Neuronal stem cell (in vitro differentiated cells): Measurements from ENCODE around the gene SDCCAG8.

ENCODE experiments used
- DNase-seq: peaks from one replicate; pipeline ENCODE4 v3.0.0-alpha.2; 2013; ENCODE audit warnings: low spot score
- H2AFZ ChIP-seq: one replicate; pipeline ENCODE4 v1.6.1; 2013; ENCODE audit warnings: mild to moderate bottlenecking, low read length, inconsistent platforms
- H2AK5ac ChIP-seq: 2 replicates; pipeline ENCODE4 v1.6.1; 2013; ENCODE audit warnings: low read depth, mild to moderate bottlenecking, inconsistent platforms, low read length, moderate library complexity, mixed read lengths
- H2BK120ac ChIP-seq: 2 replicates; pipeline ENCODE4 v1.6.1; 2013; ENCODE audit warnings: low read depth, mild to moderate bottlenecking, inconsistent platforms, low read length, moderate library complexity, mixed read lengths
- H2BK12ac ChIP-seq: one replicate; pipeline ENCODE4 v1.6.1; 2013; ENCODE audit warnings: low read length, inconsistent platforms
- H2BK15ac ChIP-seq: 2 replicates; pipeline ENCODE4 v1.6.1; 2013; ENCODE audit warnings: mild to moderate bottlenecking, low read length, inconsistent platforms, mixed read lengths
- H2BK5ac ChIP-seq: one replicate; pipeline ENCODE4 v1.6.1; 2013; ENCODE audit warnings: inconsistent platforms, mild to moderate bottlenecking, low read length, moderate library complexity
- H3K14ac ChIP-seq: one replicate; pipeline ENCODE4 v1.6.1; 2013; ENCODE audit warnings: low read length, inconsistent platforms
- H3K18ac ChIP-seq: 2 replicates; pipeline ENCODE4 v1.6.1; 2013; ENCODE audit warnings: low read length, inconsistent platforms
- H3K23ac ChIP-seq: 2 replicates; pipeline ENCODE4 v1.6.1; 2013; ENCODE audit warnings: low read depth, mild to moderate bottlenecking, mixed read lengths, low read length, inconsistent platforms; ENCODE audit not compliant: poor library complexity
- H3K27ac ChIP-seq: replicated peaks from 3 replicates; pipeline ENCODE4 v1.5.1; 2013; ENCODE audit warnings: low read length, inconsistent platforms
- H3K27me3 ChIP-seq, 3 experiments: 2 replicates each; pipeline ENCODE4 v1.6.1; 2013; ENCODE audit warnings: low read length in 3 of 3, mild to moderate bottlenecking in 2 of 3, inconsistent platforms in 1 of 3, low read depth in 1 of 3, mixed read lengths in 1 of 3, moderate library complexity in 1 of 3; ENCODE audit not compliant: control insufficient read depth in 3 of 3, insufficient read depth in 3 of 3
- H3K36me3 ChIP-seq, 2 donors: replicated peaks in 1 of 2; 2 replicates each; pipeline ENCODE4 v1.6.1; 2013; ENCODE audit warnings: low read length in 2 of 2; ENCODE audit not compliant: control insufficient read depth in 2 of 2, insufficient read depth in 2 of 2
- H3K4ac ChIP-seq: 2 replicates; pipeline ENCODE4 v1.6.1; 2013; ENCODE audit warnings: inconsistent platforms, mild to moderate bottlenecking, low read length, moderate library complexity
- H3K4me1 ChIP-seq, 2 donors: 1 replicate in 1 of 2; 2 replicates in 1 of 2; pipeline ENCODE4 v1.6.1; 2013; ENCODE audit warnings: low read length in 2 of 2, low read depth in 1 of 2; ENCODE audit not compliant: control insufficient read depth in 2 of 2, insufficient read depth in 1 of 2
- H3K4me2 ChIP-seq: one replicate; pipeline ENCODE4 v1.6.1; 2013; ENCODE audit warnings: mild to moderate bottlenecking, low read length, inconsistent platforms; ENCODE audit not compliant: insufficient read depth, poor library complexity, severe bottlenecking
- H3K4me3 ChIP-seq, 2 donors: 2 replicates each; pipeline ENCODE4 v1.5.1; 2013; ENCODE audit warnings: low read length in 2 of 2, mild to moderate bottlenecking in 2 of 2, inconsistent platforms in 1 of 2, moderate library complexity in 1 of 2
- H3K79me1 ChIP-seq: one replicate; pipeline ENCODE4 v1.6.1; 2013; ENCODE audit warnings: low read depth, mild to moderate bottlenecking, inconsistent platforms, low read length, moderate library complexity
- H3K9ac ChIP-seq: one replicate; pipeline ENCODE4 v1.6.1; 2013; ENCODE audit warnings: mild to moderate bottlenecking, low read depth, low read length, inconsistent platforms; ENCODE audit not compliant: poor library complexity
- H3K9me3 ChIP-seq, 2 donors: replicated peaks in 1 of 2; 2 replicates each; pipeline versions ENCODE3 to v1.6.1; 2013; ENCODE audit warnings: low read length in 2 of 2, mild to moderate bottlenecking in 2 of 2, inconsistent platforms in 1 of 2, low read depth in 1 of 2, mixed read lengths in 1 of 2, moderate library complexity in 1 of 2; ENCODE audit not compliant: control insufficient read depth in 2 of 2, insufficient read depth in 1 of 2
- H4K8ac ChIP-seq: one replicate; pipeline ENCODE4 v1.6.1; 2013; ENCODE audit warnings: low read depth, mild to moderate bottlenecking, inconsistent platforms, low read length, moderate library complexity
- H4K91ac ChIP-seq: one replicate; pipeline ENCODE4 v1.6.1; 2013; ENCODE audit warnings: low read length, low read depth, mild to moderate bottlenecking, inconsistent platforms; ENCODE audit not compliant: poor library complexity
- WGBS, 2 donors: extraction: QIAGEN DNeasy Blood & Tissue Kit; methylation state at CpG; one replicate each; pipeline ENCODE4 v1.1.7; 2013; ENCODE audit warnings: missing lambda C conversion rate in 2 of 2, mixed read lengths in 1 of 2; ENCODE audit not compliant: insufficient read length in 2 of 2, insufficient replicate concordance in 1 of 2; ENCODE audit errors: extremely low coverage in 2 of 2; 5-methylcytosine and 5-hydroxymethylcytosine counted together

The SDCCAG8 gene

GRCh38 chr1:243526180-243526579 lies 270.3 kb downstream of the SDCCAG8 start:
- Histone ChIP-seq H3K27me3 (no peaks in the 10 kb centered on the region), H3K4me2 (no peak overlapping the region), H2BK15ac (no peak overlapping the region), H2BK5ac (no peak overlapping the region), H2AK5ac (no peak overlapping the region), H3K18ac (no peak overlapping the region), H2AFZ (no peak overlapping the region), H3K9ac (no peak overlapping the region), H3K27ac (no peak overlapping the region), H3K36me3 (no peaks in the 10 kb centered on the region), H3K14ac (no peak overlapping the region), H3K4me3 (no peak overlapping the region), H2BK12ac (no peak overlapping the region), H4K8ac (no peak overlapping the region), H3K23ac (no peak overlapping the region), H3K4ac (no peak overlapping the region), H3K4me1 (peaks cover 0 to 3% of the 10 kb centered on the region in 2 donors), H4K91ac (no peak overlapping the region), H3K79me1 (no peaks in the 10 kb centered on the region), H3K9me3 (peaks cover 0 to 4% of the 10 kb centered on the region in 2 donors), H2BK120ac (no peak overlapping the region)
- WGBS, 2 donors: no CpG with 5 or more reads among the region's 7 CpGs
- no peak for DNase-seq

DNA sequence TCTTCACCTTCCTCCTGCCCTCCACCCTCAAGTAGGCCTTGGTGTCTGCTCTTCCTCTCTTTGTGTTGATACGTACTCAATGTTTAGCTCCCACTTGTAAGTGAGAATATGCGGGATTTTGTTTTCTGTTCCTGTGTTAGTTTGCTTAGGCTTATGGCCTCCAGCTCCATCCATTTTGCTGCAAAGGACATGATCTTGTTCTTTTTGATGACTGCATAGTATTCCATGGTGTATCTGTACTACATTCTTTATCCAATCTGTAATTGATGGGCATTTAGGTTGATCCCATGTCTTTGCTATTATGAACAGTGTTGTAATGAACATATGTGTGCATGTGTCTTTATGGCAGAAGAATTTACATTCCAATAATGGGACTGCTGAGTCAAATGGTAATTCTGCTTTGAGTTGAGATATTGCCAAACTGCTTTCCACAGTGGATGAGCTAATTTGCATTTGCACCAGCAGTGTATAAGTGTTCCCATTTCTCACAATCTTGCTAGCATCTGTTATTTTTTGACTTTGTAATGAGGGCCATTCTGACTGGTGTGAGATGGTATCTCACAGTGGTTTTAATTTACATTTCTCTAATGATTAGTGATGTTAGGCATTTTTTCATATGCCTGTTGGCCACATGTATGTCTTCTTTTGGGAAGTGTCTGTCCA lies 272.7 kb downstream of the SDCCAG8 start:
- Histone ChIP-seq H2AK5ac (no peak overlapping the region), H2BK120ac (no peak overlapping the region), H3K14ac (no peak overlapping the region)

DNA sequence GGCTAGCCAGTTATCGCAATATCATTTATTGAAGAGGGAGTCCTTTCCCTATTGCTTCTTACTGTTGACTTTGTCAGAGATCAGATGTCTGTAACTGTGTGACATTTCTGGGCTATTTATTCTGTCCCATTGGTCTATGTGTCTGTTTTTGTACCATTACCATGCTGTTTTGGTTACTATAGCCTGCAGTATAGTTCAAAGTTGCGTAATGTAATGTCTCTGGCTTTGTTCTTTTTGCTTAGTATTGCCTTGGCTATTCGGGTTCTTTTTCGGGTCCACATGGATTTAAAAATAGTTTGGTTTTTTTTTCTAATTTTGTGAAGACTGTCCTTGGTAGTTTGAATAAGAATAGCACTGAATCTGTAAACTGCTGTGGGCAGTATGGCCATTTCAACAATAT lies 273.7 kb downstream of the SDCCAG8 start:
- Histone ChIP-seq H2BK120ac (no peak overlapping the region), H3K4me2 (no peak overlapping the region), H2AK5ac (no peak overlapping the region), H3K27ac (no peak overlapping the region), H3K9me3 (peaks cover 0 to 4% of the 10 kb centered on the region in 2 donors), H3K36me3 (no peaks in the 10 kb centered on the region), H3K4ac (no peak overlapping the region), H3K27me3 (no peaks in the 10 kb centered on the region), H2AFZ (no peak overlapping the region), H3K4me1 (peaks cover 0 to 3% of the 10 kb centered on the region in 2 donors), H3K18ac (no peak overlapping the region), H3K79me1 (no peaks in the 10 kb centered on the region), H2BK12ac (no peak overlapping the region), H4K8ac (no peak overlapping the region), H4K91ac (no peak overlapping the region), H3K4me3 (no peak overlapping the region), H3K14ac (no peak overlapping the region), H3K9ac (no peak overlapping the region), H2BK5ac (no peak overlapping the region), H2BK15ac (no peak overlapping the region), H3K23ac (no peak overlapping the region)
- no CpG with 5 or more reads among the region's 4 CpGs for WGBS, 2 donors
- no peak for DNase-seq

More for the DNA sequence above, 272.7 kb downstream of the SDCCAG8 start:
- peaks cover 0 to 3% of the 10 kb centered on the region in 2 donors for H3K4me1 ChIP-seq
- DNase-seq: no peak
- H3K4me3 ChIP-seq: no peak overlapping the region
- H3K4ac ChIP-seq: no peak overlapping the region
- H3K27me3 ChIP-seq: no peaks in the 10 kb centered on the region
- H4K91ac ChIP-seq: no peak overlapping the region
- H2AFZ ChIP-seq: no peak overlapping the region
- H2BK12ac ChIP-seq: no peak overlapping the region
- no peaks in the 10 kb centered on the region for H3K79me1 ChIP-seq
- H3K23ac ChIP-seq: no peak overlapping the region
- no peaks in the 10 kb centered on the region for H3K36me3 ChIP-seq
- no peak overlapping the region for H2BK5ac ChIP-seq
- H3K18ac ChIP-seq: no peak overlapping the region
- no peak overlapping the region for H3K9ac ChIP-seq
- H2BK15ac ChIP-seq: no peak overlapping the region
- no peak overlapping the region for H4K8ac ChIP-seq
- no peak overlapping the region for H3K27ac ChIP-seq
- H3K4me2 ChIP-seq: no peak overlapping the region
- no CpG with 5 or more reads among the region's 2 CpGs for WGBS, 2 donors
- H3K9me3 ChIP-seq: peaks cover 0 to 4% of the 10 kb centered on the region in 2 donors

DNA sequence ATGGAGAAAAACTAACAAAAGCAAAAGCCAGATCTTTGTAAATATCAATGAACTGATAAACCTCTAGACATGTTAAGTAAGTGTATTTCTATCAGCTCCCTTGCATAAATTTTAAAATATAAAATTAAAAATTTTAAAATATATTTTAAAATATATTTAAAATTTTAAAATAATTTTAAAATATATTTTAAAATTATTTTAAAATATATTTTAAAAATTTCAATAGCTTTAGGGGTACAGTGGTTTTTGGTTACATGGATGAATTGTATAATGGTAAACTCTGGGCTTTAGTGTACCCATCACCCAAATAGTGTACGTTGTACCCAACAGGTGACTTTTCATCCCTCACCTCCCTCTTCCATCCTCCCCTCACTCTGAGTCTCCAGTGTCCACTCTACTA lies 279.2 kb downstream of the SDCCAG8 start:
- H3K36me3 ChIP-seq: no peaks in the 10 kb centered on the region
- WGBS, 2 donors: no CpG with 5 or more reads among the region's 1 CpG
- no peak overlapping the region for H2BK5ac ChIP-seq
- H3K9ac ChIP-seq: no peak overlapping the region
- H4K8ac ChIP-seq: no peak overlapping the region
- peaks cover 0 to 2% (median 0%) of the 10 kb centered on the region in 3 experiments for H3K27me3 ChIP-seq
- no peak overlapping the region for H3K27ac ChIP-seq
- H2BK120ac ChIP-seq: no peak overlapping the region
- no peak overlapping the region for H3K18ac ChIP-seq
- no peak overlapping the region for H3K4me3 ChIP-seq
- no peak overlapping the region for H2BK12ac ChIP-seq
- no peaks in the 10 kb centered on the region for H3K9me3 ChIP-seq
- H3K14ac ChIP-seq: no peak overlapping the region
- H3K79me1 ChIP-seq: no peaks in the 10 kb centered on the region
- DNase-seq: no peak
- H2BK15ac ChIP-seq: no peak overlapping the region
- no peak overlapping the region for H3K4ac ChIP-seq
- H3K4me1 ChIP-seq: no peaks in the 10 kb centered on the region
- no peak overlapping the region for H3K4me2 ChIP-seq
- H2AK5ac ChIP-seq: no peak overlapping the region
- no peak overlapping the region for H4K91ac ChIP-seq
- H3K23ac ChIP-seq: no peak overlapping the region
- H2AFZ ChIP-seq: no peak overlapping the region
